ENCODE measurements around the gene LGI2. TPM values are rescaled to one million over a fixed set of nuclear protein-coding genes. Genes with fewer than 3 reads are reported as not detected.

LGI2 gene
- total RNA-seq, 1 experiment from 2014 or later, result 1.4 TPM

DNA sequence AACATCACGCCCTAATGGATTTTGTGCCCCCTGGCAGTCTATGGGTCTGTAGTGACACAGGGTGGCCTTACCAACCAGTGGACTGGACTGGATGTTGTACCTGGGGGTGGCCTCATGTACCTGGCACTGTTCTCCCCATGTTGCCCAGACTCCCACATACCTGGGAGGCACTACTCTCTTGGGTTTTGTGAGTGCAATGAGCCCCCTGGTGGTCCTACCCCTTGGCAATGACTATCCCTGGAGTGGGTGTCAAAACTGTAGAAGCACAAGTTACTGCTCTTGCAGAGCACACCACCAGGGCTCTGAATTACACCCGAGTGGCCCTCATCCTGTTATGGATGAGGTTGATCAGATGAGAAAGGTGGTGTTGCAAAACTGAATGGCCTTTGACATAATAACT is 60.1 kb downstream of the LGI2 start:
- Histone ChIP-seq H4K8ac (replicated peaks; ENCODE audit: insufficient read length, low read depth, low read length) (no peak overlapping the region), H3K4me2 (ENCODE audit: insufficient read depth, insufficient read length, low read length) (no peak overlapping the region), H4K5ac (ENCODE audit: insufficient read length, low read depth, low read length) (no peak overlapping the region), H4K91ac (ENCODE audit: insufficient read length, low read depth, low read length) (no peak overlapping the region), H3K79me2 (ENCODE audit: insufficient read depth, low read length) (no peaks in the 10 kb centered on the region), H2BK15ac (ENCODE audit: low read depth, low read length) (no peak overlapping the region), H3K14ac (ENCODE audit: insufficient read depth, low read length) (no peak overlapping the region), H3K56ac (ENCODE audit: insufficient read length, low read depth, low read length) (no peak overlapping the region), H2BK12ac (ENCODE audit: insufficient read length, low read depth, low read length) (no peak overlapping the region), H3K79me1 (ENCODE audit: insufficient read depth, low read depth, low read length, poor library complexity, severe bottlenecking) (no peaks in the 10 kb centered on the region), H3K23me2 (ENCODE audit: insufficient read length, low read depth, low read length, poor library complexity, severe bottlenecking) (no peaks in the 10 kb centered on the region), H3K4ac (ENCODE audit: low read depth, low read length) (no peak overlapping the region), H3K23ac (ENCODE audit: insufficient read length, low read depth, low read length) (no peak overlapping the region), H2BK5ac (ENCODE audit: insufficient read length, low read length) (no peak overlapping the region), H2AFZ (ENCODE audit: low read length) (no peak overlapping the region), H3K4me1 (ENCODE audit: insufficient read depth, low read length) (no peaks in the 10 kb centered on the region), H4K20me1 (ENCODE audit: control insufficient read depth, insufficient read depth, insufficient read length) (no peaks in the 10 kb centered on the region), H2BK120ac (ENCODE audit: low read depth, low read length, poor library complexity, severe bottlenecking) (no peak overlapping the region), H3T11ph (ENCODE audit: low read length) (no peak overlapping the region), H3K9me3 (ENCODE audit: control insufficient read depth, low read depth, low read length) (peaks cover 11% of the 10 kb centered on the region), H2AK5ac (ENCODE audit: insufficient read length, low read length) (no peak overlapping the region), H3K27ac (ENCODE audit: insufficient read length, low read depth, low read length) (no peak overlapping the region), H3K18ac (ENCODE audit: insufficient read length, low read depth, low read length) (no peak overlapping the region), H2BK20ac (ENCODE audit: low read depth, low read length, poor library complexity, severe bottlenecking) (no peak overlapping the region), H3K27me3 (ENCODE audit: insufficient read depth, low read length) (no peaks in the 10 kb centered on the region), H3K9ac (ENCODE audit: extremely low read depth, insufficient read length, low read length) (no peak overlapping the region)
- Mint-ChIP-seq H3K4me1 (peaks cover 6 to 8% of the 10 kb centered on the region in 2 experiments), H3K27me3 (ENCODE audit: low read depth) (peaks cover 4% of the 10 kb centered on the region), H3K4me3 (no peak overlapping the region), H3K9me3 (peaks cover 18 to 19% of the 10 kb centered on the region in 2 experiments), H3K27ac (no peak overlapping the region), H3K36me3 (ENCODE audit: insufficient read depth in 1 of 3, low read depth in 3 of 3) (peaks cover 2 to 17% (median 13%) of the 10 kb centered on the region in 3 experiments; a peak in 6 of 7 replicates)
- DNase-seq, result no peak
- TF ChIP-seq, protein P1, sequence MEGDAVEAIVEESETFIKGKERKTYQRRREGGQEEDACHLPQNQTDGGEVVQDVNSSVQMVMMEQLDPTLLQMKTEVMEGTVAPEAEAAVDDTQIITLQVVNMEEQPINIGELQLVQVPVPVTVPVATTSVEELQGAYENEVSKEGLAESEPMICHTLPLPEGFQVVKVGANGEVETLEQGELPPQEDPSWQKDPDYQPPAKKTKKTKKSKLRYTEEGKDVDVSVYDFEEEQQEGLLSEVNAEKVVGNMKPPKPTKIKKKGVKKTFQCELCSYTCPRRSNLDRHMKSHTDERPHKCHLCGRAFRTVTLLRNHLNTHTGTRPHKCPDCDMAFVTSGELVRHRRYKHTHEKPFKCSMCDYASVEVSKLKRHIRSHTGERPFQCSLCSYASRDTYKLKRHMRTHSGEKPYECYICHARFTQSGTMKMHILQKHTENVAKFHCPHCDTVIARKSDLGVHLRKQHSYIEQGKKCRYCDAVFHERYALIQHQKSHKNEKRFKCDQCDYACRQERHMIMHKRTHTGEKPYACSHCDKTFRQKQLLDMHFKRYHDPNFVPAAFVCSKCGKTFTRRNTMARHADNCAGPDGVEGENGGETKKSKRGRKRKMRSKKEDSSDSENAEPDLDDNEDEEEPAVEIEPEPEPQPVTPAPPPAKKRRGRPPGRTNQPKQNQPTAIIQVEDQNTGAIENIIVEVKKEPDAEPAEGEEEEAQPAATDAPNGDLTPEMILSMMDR (conservative IDR thresholded peaks at IDR 0.05), result peak; percentile 33; the same call in 2 of the 3 replicates
- WGBS (ENCODE audit: extremely low coverage, insufficient read length, low lambda C conversion rate), result no CpG with 5 or more reads among the region's 2 CpGs
